ENCODE data around the gene COPS2. TPM values are rescaled to one million over a fixed set of nuclear protein-coding genes. Genes with fewer than 3 reads are reported as not detected.
A peak's percentile ranks its signal among the peaks of the same experiment; 100 is the strongest.

The COPS2 gene
- polyA plus RNA-seq, 2 of the 4 experiments (the other 2 are of a cell fraction), result 64.8 to 66.6 TPM

DNA sequence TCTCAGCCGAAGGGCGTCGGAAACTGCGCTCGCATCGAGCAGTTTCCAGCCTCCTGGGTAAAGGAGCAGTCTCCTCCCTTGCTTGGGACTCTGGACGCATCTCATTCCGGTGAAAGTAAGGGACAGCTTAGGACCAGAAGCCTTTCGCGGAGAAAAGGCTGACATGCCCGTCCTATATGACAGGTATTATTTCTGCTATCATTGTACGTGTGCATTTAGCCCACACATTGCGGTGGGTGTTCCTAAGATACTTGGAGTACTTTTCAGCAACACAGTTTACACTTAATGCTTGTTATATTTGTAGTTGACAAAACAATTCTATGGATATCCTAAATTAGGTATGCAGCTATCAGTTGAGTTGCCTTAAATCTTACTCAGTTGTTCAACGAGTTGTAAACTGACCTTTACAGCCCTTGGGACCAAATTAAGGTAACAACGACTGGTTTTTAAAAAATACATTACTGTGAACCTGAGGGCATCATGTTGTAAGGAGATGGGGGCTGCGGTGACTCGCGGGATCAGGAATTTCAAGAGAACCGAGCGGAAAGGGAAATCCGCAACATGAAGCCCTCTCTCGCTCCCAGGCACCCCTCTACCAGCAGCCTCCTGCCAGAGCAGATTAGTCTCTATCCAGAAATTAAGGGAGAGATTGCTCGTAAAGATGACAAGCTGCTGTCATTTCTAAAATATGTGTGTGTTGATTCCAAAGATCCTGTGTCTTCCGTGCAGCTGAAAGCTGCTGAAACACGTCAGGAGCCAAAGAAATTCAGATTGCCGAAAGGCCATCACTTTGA lies 632 bp upstream of the COPS2 start:
- POLR2A ChIA-PET, result interaction anchor here (0.7 to 2.1 kb wide), 4 partner anchors 14 to 824 kb away, joined by 3 to 15 read pairs (median 5); partner anchors contain the start of genes DUT, EID1 and GALK2
- Histone ChIP-seq H3K4me3 (peak overlapping the region; percentile 99), H3K27ac (peak overlapping the region; percentile 77 to 90), H3K9me3 (no peaks in the 10 kb centered on the region), H3K4me2 (peak overlapping the region; percentile 95), H3K4me1 (peaks cover 18% of the 10 kb centered on the region; the same call in 1 of the 3 replicates)
- CTCF ChIA-PET, result interaction anchor here (1.5 kb wide), 1 partner anchor 10 kb away, joined by 7 read pairs; no protein-coding TSS in a partner anchor
- WGBS (ENCODE audit: missing lambda C conversion rate), result 1% methylated on average over 19 of the region's 26 CpGs
- FAIRE-seq, result no peak
- TF ChIP-seq, protein P1, sequence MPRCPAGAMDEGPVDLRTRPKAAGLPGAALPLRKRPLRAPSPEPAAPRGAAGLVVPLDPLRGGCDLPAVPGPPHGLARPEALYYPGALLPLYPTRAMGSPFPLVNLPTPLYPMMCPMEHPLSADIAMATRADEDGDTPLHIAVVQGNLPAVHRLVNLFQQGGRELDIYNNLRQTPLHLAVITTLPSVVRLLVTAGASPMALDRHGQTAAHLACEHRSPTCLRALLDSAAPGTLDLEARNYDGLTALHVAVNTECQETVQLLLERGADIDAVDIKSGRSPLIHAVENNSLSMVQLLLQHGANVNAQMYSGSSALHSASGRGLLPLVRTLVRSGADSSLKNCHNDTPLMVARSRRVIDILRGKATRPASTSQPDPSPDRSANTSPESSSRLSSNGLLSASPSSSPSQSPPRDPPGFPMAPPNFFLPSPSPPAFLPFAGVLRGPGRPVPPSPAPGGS (IDR thresholded peaks at IDR 0.05), result 0 out of 3 replicates have a peak, but pooled peaks have one; percentile 15
- TF ChIP-seq SREBF2 (IDR thresholded peaks at IDR 0.05), result no peak
- no peak for TF ChIP-seq CHD4 (IDR thresholded peaks at IDR 0.05; ENCODE audit: borderline replicate concordance)
- ATAC-seq, result peak; percentile 17 to 28; a peak in 2 of 6 replicates
- DNase-seq (ENCODE audit: low read depth in 1 of 2, low spot score in 1 of 2), result no peak

DNA sequence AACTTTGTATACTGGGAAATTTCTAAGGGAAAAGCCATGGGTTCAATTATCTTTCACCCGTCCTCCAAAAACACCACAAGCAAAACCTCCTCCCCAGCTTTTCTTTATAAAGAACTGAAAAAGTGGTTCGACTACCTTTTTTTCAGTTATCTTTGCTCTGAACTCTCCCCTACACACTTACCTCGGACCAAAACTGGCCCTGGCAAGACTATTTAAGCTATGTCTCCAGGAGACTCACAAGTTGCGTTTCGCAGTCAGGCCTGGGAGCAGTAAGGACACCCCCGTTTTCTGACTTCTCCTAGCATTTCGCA lies 645 bp downstream of the COPS2 start:
- ChIA-PET POLR2A (interaction anchor here (2.1 kb wide), 1 partner anchor 15 kb away, joined by 15 read pairs; the partner anchor contains the start of gene GALK2), CTCF (interaction anchor here (1.5 kb wide), 1 partner anchor 9 kb away, joined by 7 read pairs; no protein-coding TSS in a partner anchor)
- WGBS (ENCODE audit: missing lambda C conversion rate), result 3% methylated on average over 5 of the region's 7 CpGs
- Histone ChIP-seq H3K4me1 (peaks cover 18% of the 10 kb centered on the region; the same call in 1 of the 3 replicates), H3K4me3 (peak overlapping the region; percentile 99), H3K9me3 (no peaks in the 10 kb centered on the region), H3K4me2 (peak overlapping the region; percentile 74), H3K27ac (peak overlapping the region; percentile 97 to 98)
- peak in 1 of 2 experiments; percentile 34; a peak in 3 of 6 replicates for ATAC-seq
- no peak for FAIRE-seq
- no peak for TF ChIP-seq HDAC2 (IDR thresholded peaks at IDR 0.05)
- TF ChIP-seq KDM5A (IDR thresholded peaks at IDR 0.05), result no peak
- no peak for TF ChIP-seq FOXS1 (CRISPR knock-in tag; IDR thresholded peaks at IDR 0.05)
- no peak for TF ChIP-seq EHF (CRISPR knock-in tag; IDR thresholded peaks at IDR 0.05)
- no peak for TF ChIP-seq HOXB13 (CRISPR knock-in tag; IDR thresholded peaks at IDR 0.05; ENCODE audit: low read depth)
- TF ChIP-seq ZC3H11A (IDR thresholded peaks at IDR 0.05), result no peak
- no peak for TF ChIP-seq POLR2A (IDR thresholded peaks at IDR 0.05; ENCODE audit: low read length)
- no peak for TF ChIP-seq MAZ (IDR thresholded peaks at IDR 0.05; ENCODE audit: borderline replicate concordance, low read depth, low read length)
- TF ChIP-seq CHD4 (IDR thresholded peaks at IDR 0.05; ENCODE audit: borderline replicate concordance), result no peak
- TF ChIP-seq, protein P2, sequence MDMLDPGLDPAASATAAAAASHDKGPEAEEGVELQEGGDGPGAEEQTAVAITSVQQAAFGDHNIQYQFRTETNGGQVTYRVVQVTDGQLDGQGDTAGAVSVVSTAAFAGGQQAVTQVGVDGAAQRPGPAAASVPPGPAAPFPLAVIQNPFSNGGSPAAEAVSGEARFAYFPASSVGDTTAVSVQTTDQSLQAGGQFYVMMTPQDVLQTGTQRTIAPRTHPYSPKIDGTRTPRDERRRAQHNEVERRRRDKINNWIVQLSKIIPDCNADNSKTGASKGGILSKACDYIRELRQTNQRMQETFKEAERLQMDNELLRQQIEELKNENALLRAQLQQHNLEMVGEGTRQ (IDR thresholded peaks at IDR 0.05), result no peak
- TF ChIP-seq ZNF302 (CRISPR knock-in tag; IDR thresholded peaks at IDR 0.05), result no peak
- no peak for TF ChIP-seq EP300 (IDR thresholded peaks at IDR 0.05)
- TF ChIP-seq BHLHE40 (IDR thresholded peaks at IDR 0.05; ENCODE audit: low read depth, low read length), result no peak
- TF ChIP-seq, protein P3, sequence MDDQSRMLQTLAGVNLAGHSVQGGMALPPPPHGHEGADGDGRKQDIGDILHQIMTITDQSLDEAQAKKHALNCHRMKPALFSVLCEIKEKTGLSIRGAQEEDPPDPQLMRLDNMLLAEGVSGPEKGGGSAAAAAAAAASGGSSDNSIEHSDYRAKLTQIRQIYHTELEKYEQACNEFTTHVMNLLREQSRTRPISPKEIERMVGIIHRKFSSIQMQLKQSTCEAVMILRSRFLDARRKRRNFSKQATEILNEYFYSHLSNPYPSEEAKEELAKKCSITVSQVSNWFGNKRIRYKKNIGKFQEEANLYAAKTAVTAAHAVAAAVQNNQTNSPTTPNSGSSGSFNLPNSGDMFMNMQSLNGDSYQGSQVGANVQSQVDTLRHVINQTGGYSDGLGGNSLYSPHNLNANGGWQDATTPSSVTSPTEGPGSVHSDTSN (IDR thresholded peaks at IDR 0.05), result no peak
- TF ChIP-seq, protein P4, sequence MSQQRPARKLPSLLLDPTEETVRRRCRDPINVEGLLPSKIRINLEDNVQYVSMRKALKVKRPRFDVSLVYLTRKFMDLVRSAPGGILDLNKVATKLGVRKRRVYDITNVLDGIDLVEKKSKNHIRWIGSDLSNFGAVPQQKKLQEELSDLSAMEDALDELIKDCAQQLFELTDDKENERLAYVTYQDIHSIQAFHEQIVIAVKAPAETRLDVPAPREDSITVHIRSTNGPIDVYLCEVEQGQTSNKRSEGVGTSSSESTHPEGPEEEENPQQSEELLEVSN (IDR thresholded peaks at IDR 0.05; ENCODE audit: borderline replicate concordance, low read depth), result no peak
- TF ChIP-seq TP53 (CRISPR knock-in tag; IDR thresholded peaks at IDR 0.05), result no peak
- no peak for TF ChIP-seq POLR2AphosphoS2 (conservative IDR thresholded peaks at IDR 0.05; ENCODE audit: low read length)
- TF ChIP-seq HEYL (CRISPR knock-in tag; IDR thresholded peaks at IDR 0.05), result no peak
- TF ChIP-seq HOXA7 (CRISPR knock-in tag; IDR thresholded peaks at IDR 0.05), result no peak
- DNase-seq (ENCODE audit: low read depth in 1 of 2, low spot score in 1 of 2), result no peak
